K562 (cell line): Measurements from ENCODE around the gene TMEM144. TPM values are rescaled to one million over a fixed set of nuclear protein-coding genes. Genes with fewer than 3 reads are reported as not detected.
A peak's percentile ranks its signal among the peaks of the same experiment; 100 is the strongest.

Source experiments
- ASH1L ChIP-seq: fragments of 450-650 bp; IDR thresholded peaks from 2 replicates; pipeline ENCODE4 v1.6.1; 2018; ENCODE audit warnings: borderline replicate concordance, mild to moderate bottlenecking, low read depth; ENCODE audit not compliant: partially characterized antibody
- CREM ChIP-seq: IDR thresholded peaks from 2 replicates; pipeline ENCODE4 v1.6.1; 2014; ENCODE audit warnings: antibody characterized with exemption, low read depth
- RAD21 ChIP-seq, 2 experiments: fragments of 250-450 bp in 1 of 2; fragments of 450-650 bp in 1 of 2; sonication (Bioruptor Pico) in 1 of 2; formaldehyde crosslinking in 1 of 2; IDR thresholded peaks in 1 of 2; conservative IDR thresholded peaks in 1 of 2; 2 replicates each; pipeline versions ENCODE4 v1.4.0 to v1.8.0; 2020 to 2022; ENCODE audit warnings: mild to moderate bottlenecking in 2 of 2, moderate library complexity in 1 of 2
- STAG1 ChIP-seq: sonication (generic); formaldehyde crosslinking; IDR thresholded peaks from 2 replicates; pipeline ENCODE4 v1.5.0; 2020; ENCODE audit warnings: missing genetic modification reagents, borderline replicate concordance
- THAP12 ChIP-seq: fragments of 250-450 bp; sonication (Bioruptor Pico); IDR thresholded peaks from 2 replicates; pipeline ENCODE4 v1.9.0; 2021; ENCODE audit warnings: mild to moderate bottlenecking, inconsistent platforms
- polyA plus RNA-seq, 8 experiments: library from polyadenylated mRNA; depleted of rRNA in 4 of 8; stranded (reverse) in 5 of 8; unstranded in 3 of 8; fragments of >200 nt; fragmentation: Nextera tagmentation in 2 of 8; fragmentation: Illumina TruSeq in 1 of 8; extraction: Ambion mirVana in 2 of 8; extraction: Trizol in 1 of 8; gene quantifications; 2 replicates each; pipeline versions ENCODE4 v1.2.1 to v1.2.3, GENCODE V29; 2011 to 2014; ENCODE audit warnings: inconsistent platforms in 1 of 8, missing spikeins in 1 of 8
- total RNA-seq, 7 experiments: library from RNA; depleted of rRNA in 6 of 7; stranded (reverse); fragments of >200 nt in 6 of 7; fragmentation: Illumina TruSeq in 2 of 7; extraction: Trizol in 2 of 7; gene quantifications; 2 replicates each; pipeline versions ENCODE4 v1.2.1 to v1.2.3, GENCODE V29; 2011 to 2021; ENCODE audit warnings: low replicate concordance in 1 of 7
- TF ChIP-seq, protein P1 (sequence below), 2 experiments: fragments of 250-450 bp in 1 of 2; fragments of 450-650 bp in 1 of 2; sonication (Bioruptor Pico) in 1 of 2; IDR thresholded peaks; 2 replicates each; pipeline versions ENCODE4 v1.6.1 to v1.8.0; 2016 to 2021; ENCODE audit warnings: mild to moderate bottlenecking in 2 of 2, moderate library complexity in 2 of 2, missing compliant biosample characterization in 1 of 2, missing genetic modification characterization in 1 of 2

The TMEM144 gene
- total and polyA plus RNA-seq, 9 of the 15 experiments (the other 6 are each of a cell fraction or from before 2014, with no cell fraction given), result 4.0 to 12.0 (median 6.1) TPM

DNA sequence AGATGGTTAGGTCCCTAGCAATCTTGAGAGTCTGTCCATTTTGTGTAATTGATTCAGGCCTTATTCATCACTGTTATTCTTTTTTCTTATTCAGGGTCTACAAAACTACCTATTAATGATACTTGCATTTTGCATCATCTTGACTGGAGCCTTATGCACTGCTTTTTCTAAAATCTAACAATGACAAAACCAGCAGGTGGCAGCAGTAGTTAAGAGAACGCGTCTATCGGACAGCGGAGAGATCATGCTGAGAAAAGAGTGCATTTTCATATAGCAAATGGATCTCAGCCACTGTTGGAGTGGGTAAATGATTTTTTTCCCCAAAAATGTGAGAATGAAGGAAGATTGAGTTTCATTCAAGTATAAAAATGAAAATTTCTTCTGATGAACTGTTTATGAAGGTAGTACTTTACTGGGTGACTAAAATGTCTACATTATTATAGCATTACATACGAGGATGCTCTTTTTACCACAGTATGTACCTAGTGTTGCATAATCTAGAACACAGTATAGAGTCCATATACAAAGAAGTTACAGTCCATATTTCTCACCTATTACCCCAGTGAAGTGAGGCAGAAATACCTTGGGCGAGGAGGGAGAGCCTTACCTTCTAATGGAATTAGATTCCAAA is 43.2 kb downstream of the TMEM144 start (continued):
- no peak for TF ChIP-seq ASH1L
- TF ChIP-seq THAP12 (CRISPR knock-in tag), result no peak
- TF ChIP-seq RAD21 (CRISPR knock-in tag; conservative IDR thresholded peaks at IDR 0.05 in 1 of 2, IDR thresholded peaks at IDR 0.05 in 1 of 2), result peak; percentile 58 to 66
- TF ChIP-seq STAG1 (CRISPR knock-in tag), result peak; percentile 28; the same call in 1 of the 2 replicates
- TF ChIP-seq, protein P1, sequence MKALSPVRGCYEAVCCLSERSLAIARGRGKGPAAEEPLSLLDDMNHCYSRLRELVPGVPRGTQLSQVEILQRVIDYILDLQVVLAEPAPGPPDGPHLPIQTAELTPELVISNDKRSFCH (CRISPR knock-in tag; IDR thresholded peaks at IDR 0.05), result no peak
- TF ChIP-seq, protein P1 (tag; IDR thresholded peaks at IDR 0.05), result no peak
- TF ChIP-seq CREM, result 0 out of 2 replicates have a peak, but pooled peaks have one; percentile 8
